ENCODE data around the gene PIEZO2.

The PIEZO2 gene

DNA sequence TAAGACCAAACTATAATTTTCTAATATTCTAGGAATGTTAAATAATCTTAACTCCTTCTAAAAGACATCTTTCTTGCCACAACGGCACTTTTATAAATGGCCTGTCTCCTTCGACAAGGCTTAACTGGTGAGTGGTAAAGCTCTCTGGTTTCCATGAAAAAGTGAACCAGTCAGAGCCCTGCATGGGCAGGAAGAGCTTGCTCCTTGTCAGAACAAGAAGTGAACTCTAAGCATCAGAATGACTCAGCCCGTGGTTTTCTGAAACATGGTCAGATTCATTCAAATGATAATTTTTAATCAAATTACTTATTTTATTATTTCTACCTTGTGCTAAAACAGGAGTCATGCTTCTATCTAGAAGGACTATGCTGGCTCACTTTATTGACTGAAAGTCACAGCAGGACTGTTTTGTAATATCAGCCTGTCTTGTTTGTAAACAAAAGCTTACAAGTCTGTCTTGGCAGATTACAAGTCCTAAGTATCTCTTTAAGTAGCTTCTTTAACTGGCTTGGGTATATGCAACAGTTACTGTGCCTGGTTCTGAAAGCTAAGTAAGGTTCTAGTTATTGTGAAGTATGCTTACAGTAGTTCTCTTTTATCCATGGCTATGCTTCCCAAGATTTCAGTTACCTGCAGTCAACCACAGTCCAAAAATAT is 378.2 kb downstream of the PIEZO2 start:
- DNase-seq: no peak

GRCh38 chr18:10770264-10770663 is 379.1 kb downstream of the PIEZO2 start:
- no peak for DNase-seq

DNA sequence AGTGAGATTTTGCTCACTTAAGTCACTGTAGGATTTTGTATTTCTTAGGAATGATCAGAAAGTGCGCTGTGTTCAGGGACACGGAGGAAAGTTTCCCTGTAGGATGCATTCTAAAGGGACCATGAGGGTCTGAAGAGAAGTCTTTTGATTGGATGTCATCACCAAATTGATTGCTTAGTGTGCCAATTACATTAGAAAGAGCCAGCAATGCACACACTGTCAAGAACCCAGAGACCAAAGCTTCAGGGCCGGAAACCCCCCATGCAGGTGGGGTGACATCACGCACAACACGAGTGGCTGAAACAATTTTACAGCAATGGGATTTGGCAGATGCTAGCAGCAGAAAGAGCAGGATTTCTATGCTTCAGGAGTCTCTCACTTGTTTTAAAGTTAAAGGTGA is 381.1 kb downstream of the PIEZO2 start:
- no peak for DNase-seq

DNA sequence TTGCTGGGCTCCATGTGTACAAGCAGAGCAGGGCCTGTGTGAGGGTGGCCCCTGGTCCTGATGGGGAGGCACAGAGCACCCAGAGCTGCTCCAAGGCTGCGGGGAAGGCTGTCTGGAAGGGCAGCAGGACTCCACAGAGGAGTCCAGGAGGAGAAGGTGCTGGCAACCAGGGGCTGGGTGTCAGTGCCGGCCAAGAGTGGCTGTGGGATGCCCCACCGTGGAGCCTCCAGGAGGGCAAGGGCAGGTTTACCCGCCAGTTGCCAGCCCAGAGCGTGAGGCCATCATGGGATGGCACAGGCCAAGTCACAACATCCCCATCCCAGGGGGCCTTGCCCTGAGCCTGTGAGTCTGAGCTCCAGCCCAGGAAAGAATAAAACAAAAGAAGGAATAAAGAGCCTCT is 381.7 kb downstream of the PIEZO2 start:
- no peak for DNase-seq

- DNase-seq: no peak
These were observed 388.4 kb downstream of the PIEZO2 start for GRCh38 chr18:10760986-10761385.

DNA sequence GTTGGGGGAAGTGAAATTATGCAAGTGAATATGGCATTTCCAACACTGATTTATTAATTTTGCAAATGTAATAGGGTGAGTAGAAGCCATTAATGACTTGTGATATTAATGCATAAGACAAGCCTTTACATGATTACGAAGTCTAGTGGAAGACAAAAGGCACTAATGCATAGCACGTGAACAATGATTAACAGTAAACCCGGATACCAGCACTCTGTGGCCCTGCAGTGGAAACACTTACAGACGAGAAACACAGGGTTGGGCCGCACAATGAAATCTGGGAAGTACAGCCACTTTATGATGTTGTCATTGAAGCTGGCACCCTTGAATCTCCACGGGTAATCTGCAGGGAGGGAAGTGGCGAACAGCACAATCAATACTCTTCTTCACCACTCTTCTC is 390.1 kb downstream of the PIEZO2 start:
- no peak for DNase-seq

GRCh38 chr18:10757946-10758345 is 391.4 kb downstream of the PIEZO2 start:
- no peak for DNase-seq

DNA sequence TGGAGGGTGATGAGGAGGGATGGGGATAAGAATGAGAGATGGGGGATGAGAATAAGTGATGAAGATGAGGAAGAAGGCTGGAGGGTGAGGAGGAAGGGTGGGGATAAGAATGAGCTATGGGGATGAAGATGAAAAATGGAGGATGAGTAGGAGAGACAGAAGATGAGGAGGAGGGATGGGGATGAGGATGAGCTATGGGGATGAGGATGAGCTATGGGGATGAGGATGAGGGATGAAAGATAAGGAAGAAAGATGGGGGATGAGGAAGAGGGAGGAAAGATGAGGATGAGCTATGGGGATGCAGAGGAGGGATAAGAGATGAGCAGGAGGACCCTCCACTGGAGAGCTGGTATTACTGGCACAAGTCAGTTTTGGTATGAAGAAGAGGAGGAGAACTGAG is 392.0 kb downstream of the PIEZO2 start:
- DNase-seq: no peak

- DNase-seq: no peak
These were observed 393.5 kb downstream of the PIEZO2 start for GRCh38 chr18:10755855-10756254.

DNA sequence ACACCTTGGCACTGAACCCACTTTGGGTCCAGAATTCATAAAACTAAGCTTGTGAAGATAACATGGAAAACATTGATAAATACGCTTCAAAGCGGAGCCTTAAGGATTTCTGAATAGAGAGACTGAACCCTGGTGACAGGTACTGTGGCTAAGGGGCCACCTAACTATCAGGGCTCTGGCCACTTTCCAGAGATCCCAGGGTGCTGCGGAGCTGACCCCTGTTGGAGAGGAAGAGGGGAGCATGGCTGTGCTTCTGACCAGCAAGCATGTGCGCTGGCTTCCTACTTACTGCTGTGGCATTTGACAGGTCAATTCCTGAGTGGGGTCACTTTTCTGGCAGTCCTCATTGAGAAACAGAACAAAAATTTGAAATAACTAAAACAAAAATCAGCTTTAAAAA is 395.2 kb downstream of the PIEZO2 start:
- no peak for DNase-seq

- DNase-seq: no peak
These were observed 397.0 kb downstream of the PIEZO2 start for GRCh38 chr18:10752382-10752781.

DNA sequence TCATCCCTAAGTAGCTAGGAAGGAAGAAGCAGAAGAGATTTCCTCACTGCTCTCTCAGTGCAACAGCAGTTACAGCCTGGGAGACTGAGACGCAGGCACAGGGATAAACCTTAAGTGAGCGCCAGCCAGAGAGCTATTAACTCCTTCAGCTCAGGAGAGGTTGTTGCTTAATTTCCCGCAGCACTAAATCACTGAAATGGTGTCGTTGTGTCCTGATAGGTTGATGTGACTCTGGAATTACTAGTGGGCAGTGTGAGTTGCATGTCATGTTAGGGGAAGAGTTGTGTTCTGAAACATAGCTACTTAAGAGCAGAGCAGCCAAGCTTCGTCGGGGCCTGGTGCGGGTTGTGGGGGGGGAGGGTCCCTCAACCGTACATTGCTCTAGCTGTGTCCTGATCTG is 397.7 kb downstream of the PIEZO2 start:
- no peak for DNase-seq

GRCh38 chr18:10750191-10751035 is 399.0 kb downstream of the PIEZO2 start:
- DNase-seq: no peak

DNA sequence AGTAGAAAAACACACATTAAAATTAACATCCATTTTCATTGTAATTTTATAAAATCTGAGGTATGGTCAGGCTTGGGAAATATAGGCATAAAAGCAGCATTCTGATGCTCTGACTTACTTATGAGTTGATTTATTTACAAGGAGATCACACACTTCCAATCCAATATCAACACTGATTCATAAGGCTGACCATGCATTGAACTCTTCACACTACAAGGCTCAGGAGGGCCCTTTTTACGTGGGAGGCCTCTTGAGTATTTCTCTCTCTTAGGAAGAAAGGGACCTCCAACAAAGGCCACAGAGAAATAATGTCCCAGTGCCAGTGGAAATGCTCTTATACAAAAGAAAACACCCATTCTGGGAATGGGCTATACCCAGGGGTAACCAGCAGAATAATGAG is 400.7 kb downstream of the PIEZO2 start:
- DNase-seq: no peak

DNA sequence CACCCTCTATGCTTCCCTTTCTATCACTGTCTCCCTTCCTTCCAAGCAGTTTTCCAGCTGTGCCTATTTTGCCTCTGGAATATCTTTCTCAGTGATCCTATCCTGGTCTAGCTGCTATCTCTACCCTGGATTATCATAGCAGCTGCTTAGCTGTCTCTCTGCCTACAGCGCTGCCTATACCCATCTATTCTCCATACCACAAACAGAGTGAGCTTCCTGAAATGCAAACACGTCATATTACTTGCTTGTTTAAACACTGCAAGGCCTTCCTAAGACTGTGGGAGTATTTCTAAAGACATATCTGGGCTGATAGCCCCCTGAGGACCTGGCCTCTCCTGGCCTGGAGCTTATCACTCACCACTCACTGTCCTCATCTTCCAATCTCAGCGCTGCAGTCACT is 403.4 kb downstream of the PIEZO2 start:
- DNase-seq: no peak

DNA sequence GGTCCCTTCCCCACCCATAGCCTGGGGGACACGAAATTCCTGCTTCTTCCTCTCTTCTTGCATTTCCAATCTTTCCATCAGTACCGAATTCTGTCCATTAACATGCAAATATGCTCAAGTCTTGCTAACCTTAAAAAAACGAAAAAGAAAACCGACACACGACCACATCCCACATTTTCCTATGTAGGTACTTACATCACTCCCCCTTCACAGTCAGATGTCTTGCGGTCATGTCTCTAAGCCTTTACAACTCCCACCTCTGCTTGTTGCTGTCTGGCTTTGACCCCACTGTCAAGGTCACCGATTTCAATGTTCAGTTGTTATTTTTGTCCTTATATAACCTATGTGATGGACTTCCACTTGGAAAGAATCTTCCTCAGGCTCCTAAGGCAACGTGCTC is 404.1 kb downstream of the PIEZO2 start:
- DNase-seq: no peak

GRCh38 chr18:10743766-10744165 is 405.6 kb downstream of the PIEZO2 start:
- no peak for DNase-seq

- DNase-seq: no peak
These were observed 410.2 kb downstream of the PIEZO2 start for GRCh38 chr18:10739152-10739551.

DNA sequence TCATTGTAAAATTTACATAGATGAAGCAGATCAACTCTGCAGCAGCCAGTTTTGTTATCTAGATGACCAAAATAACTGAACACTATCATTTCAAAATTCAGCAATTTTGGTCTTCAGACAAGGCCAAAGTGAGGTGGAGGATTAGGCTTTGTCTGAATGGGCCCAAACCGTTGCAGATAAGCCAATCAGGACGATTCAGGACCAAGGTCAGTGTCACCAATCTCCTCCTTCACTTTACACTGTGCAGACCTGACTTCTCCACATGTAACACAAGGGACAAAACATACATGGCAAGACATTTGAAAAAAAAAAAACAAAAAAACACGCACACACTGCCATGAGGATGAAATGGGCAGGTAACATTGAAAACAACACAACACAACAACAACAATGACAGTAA is 412.4 kb downstream of the PIEZO2 start:
- DNase-seq: no peak

DNA sequence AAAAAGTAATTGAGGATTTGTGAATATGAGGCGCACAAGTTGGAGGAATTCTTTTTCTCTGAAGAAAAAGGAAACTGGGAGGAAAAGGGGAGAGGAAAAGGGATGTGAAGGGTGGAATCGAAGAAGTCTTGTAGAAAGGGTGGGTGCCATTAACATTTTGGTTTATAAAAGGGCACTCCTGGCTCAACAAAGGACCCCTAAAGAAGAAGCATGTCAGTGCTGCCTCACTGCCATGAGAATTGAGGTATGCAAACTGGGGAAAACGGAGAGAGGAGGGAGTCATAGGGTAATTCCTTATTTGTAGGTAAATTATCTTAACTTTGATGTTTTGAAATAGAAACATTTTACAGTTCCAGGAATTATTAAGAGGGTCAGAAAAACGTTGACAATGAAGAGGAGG is 416.4 kb downstream of the PIEZO2 start:
- no peak for DNase-seq

- DNase-seq: no peak
These were observed 421.9 kb downstream of the PIEZO2 start for GRCh38 chr18:10727477-10727876.

DNA sequence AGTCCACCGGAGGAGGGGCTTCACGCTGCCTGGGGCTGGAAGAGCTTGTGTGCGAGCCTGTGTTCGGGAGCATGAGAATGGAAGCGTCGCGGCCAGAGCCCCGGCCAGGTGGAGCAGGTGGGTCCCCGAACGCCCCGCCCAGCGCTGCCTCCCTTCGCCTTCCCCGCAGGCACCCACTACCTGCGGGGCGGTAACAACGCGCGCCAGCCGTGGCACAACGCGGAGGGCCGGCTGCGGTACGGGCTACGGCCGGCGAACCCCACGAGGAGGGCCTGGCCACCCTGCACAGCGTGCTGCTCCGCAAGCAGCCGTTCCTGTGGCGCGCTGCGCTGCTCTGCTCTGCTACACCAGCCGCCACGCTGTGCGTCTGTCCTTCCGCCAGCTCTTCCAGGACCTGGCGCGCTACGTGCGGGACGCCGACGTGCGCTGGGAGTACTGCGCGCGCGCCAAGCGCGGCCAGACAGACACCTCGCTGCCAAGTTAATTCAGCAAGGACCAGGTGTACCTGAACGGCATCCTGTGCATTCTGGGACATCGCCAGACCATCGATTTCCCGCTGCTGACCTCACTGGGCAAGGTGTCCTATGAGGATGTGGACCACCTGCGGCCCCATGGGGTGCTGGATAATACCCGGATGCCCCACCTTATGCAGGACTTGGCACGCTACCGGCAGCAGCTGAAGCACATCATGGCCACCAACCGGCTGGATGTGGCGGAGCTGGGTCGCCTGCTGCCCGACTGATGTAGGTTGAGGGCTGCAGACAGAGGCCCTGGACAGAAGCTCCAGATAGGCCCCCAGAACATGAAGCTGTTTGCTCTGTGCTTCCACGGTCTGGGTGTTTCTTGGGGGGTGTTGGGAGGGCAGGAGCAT is 422.9 kb downstream of the PIEZO2 start:
- DNase-seq: no peak

GRCh38 chr18:10724666-10725065 is 424.7 kb downstream of the PIEZO2 start:
- no peak for DNase-seq

- DNase-seq: no peak
These were observed 425.9 kb downstream of the PIEZO2 start for GRCh38 chr18:10723496-10723895.

Measured in CD4-positive, alpha-beta T cell treated with Interleukin-17A for 1 hour (primary cell).